Fibroblast of villous mesenchyme (primary cell): ENCODE data around the gene FNDC1. TPM values are rescaled to one million over a fixed set of nuclear protein-coding genes. Genes with fewer than 3 reads are reported as not detected.

Experiments used
- DNase-seq: peaks from one replicate; pipeline ENCODE4 v3.0.0-alpha.2; 2010; ENCODE audit warnings: low read depth
- H3K4me3 ChIP-seq: 2 replicates; pipeline ENCODE4 v1.5.1; 2011; ENCODE audit warnings: low read depth, mild to moderate bottlenecking, low read length
- total RNA-seq: library from RNA; depleted of rRNA; stranded (reverse); fragments of >200 nt; gene quantifications from 2 replicates; pipeline ENCODE4 v1.2.3, GENCODE V29; 2012
- TF ChIP-seq, protein P1 (sequence below): IDR thresholded peaks from 2 replicates; pipeline ENCODE4 v1.5.1; 2012; ENCODE audit warnings: low read depth, mild to moderate bottlenecking, low read length; ENCODE audit not compliant: insufficient read depth

The FNDC1 gene
- total RNA-seq, 1 donor: under 0.01 TPM

DNA sequence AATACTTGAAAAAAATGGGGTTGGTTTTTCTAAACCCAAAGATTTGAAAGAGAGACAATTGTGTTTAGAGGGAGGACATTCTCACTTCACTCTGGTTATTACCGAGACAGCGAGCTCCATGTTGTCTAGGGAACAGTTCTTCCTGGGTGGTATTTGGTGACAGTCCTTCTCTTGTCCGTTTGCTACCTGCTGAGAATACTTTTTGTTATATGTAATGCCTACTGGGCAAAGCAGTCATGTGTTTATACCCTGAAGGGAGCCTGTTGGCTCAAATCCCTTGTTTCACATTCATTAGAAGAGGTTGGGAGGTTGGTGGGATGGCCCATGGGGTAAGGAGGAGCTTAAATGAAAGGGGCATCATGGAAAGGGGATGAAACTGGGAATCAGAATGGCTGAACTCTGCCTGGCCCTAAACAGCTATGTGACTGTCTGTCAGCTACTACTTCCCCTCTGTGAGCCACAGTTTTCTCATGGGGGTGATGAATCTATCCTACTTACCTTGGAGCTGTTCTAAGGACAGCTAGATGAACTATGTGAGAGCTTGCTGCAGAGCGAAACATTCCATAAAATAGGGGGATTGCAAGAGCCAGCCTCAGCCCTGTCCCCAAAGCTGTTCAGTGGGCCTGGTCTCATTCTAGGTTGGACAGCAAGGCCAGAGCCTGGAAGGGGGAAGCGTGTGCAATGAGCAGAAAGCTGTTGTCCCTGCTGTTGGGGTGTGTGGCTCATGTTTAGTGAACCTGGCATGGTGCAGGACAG lies 43.5 kb downstream of the FNDC1 start:
- H3K4me3 ChIP-seq: no peak overlapping the region
- TF ChIP-seq, protein P1, sequence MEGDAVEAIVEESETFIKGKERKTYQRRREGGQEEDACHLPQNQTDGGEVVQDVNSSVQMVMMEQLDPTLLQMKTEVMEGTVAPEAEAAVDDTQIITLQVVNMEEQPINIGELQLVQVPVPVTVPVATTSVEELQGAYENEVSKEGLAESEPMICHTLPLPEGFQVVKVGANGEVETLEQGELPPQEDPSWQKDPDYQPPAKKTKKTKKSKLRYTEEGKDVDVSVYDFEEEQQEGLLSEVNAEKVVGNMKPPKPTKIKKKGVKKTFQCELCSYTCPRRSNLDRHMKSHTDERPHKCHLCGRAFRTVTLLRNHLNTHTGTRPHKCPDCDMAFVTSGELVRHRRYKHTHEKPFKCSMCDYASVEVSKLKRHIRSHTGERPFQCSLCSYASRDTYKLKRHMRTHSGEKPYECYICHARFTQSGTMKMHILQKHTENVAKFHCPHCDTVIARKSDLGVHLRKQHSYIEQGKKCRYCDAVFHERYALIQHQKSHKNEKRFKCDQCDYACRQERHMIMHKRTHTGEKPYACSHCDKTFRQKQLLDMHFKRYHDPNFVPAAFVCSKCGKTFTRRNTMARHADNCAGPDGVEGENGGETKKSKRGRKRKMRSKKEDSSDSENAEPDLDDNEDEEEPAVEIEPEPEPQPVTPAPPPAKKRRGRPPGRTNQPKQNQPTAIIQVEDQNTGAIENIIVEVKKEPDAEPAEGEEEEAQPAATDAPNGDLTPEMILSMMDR: no peak
- DNase-seq: no peak

DNA sequence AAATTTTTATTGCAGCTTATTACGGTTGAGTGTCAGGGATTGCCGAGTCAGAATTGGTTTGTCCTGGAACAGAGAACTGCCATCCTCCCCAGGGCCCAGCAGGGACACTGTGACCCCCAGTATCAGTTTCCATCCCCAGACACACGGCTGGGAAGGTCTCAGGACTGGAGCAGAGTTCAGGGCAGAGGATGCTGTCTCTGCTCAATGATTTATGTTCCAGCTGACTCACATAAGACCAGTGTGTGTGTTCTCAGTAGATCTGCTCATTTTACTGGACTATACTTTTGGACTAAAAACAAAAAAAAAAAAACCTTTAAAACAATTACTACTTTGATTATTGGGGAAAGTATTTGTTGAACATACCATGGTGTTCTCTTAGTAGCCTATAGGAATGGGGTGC lies 44.2 kb downstream of the FNDC1 start:
- TF ChIP-seq, protein P1: no peak
- DNase-seq: peak; percentile 12
- H3K4me3 ChIP-seq: no peak overlapping the region

DNA sequence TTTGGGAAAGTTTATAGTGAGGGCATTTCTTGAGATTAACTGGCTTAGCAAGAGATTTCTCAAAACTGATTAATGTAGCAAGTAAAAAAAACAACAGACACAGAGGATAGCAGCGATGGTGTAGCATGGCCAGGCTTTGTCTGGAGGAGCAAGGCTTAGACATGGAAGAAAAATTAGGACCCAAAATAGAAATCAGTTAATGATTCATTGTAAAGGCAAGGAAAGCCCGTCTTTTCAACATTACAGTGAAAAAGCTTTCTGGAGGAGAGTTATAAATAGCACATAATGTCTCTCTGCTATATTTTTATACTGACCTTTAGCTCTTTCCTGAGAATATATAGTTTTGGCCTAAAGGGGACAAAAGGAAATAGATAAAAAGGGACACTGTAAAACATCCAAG lies 45.1 kb downstream of the FNDC1 start:
- no peak overlapping the region for H3K4me3 ChIP-seq
- no peak for DNase-seq
- TF ChIP-seq, protein P1: no peak

DNA sequence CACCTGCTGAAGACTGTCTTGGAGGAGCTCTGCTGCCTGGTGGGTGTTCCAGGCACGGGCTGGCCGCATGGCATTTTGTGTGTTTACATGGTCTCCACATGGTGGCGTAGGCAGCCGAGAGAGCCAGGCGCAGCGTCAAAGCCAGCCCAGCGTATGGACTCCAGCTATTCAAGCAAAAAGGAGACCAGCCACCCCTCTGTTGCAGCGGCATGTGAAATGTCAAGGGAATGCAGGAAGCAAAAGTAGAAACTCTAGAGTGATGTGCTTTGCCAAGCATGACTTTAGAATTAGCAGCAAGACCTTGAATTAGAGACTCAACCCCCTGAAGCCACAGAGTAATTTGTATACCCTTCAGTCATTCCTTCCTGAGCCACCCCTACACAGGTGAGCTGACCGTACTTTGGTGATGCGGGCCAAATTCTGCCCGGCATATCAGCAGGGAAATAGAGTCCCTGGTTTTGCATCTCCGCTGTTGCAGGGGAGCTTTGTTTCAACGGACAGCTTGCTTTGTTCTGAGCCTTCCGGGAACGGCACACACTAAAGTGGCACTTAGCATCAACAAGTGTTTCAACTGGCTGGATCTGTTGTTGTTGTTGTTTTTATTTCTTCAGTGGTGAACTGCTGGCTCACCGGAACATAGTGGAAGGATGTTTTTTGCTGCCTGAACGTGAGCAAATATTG lies 48.5 kb downstream of the FNDC1 start:
- no peak overlapping the region for H3K4me3 ChIP-seq
- TF ChIP-seq, protein P1: peak; percentile 8
- peak; percentile 2 for DNase-seq

DNA sequence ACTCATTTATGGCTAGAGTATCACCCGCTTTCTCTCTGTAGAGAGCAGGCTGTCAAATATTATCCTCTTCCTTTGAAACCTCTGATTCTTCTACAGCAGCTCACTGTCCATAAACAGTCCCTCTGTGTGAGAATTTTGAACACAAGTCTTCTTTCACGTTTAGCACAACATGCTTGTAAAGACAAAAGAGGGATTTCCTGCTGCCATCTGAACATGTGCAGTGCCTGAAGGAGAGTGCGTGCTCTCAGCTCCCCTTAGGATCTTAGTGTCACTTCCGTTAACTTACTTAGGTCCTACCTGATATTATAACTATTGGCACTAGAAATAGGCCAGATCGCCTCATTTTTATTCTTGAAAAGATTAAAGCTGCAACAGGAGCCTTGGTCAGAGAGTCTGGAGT lies 50.9 kb downstream of the FNDC1 start:
- no peak overlapping the region for H3K4me3 ChIP-seq
- no peak for DNase-seq
- TF ChIP-seq, protein P1: no peak

DNA sequence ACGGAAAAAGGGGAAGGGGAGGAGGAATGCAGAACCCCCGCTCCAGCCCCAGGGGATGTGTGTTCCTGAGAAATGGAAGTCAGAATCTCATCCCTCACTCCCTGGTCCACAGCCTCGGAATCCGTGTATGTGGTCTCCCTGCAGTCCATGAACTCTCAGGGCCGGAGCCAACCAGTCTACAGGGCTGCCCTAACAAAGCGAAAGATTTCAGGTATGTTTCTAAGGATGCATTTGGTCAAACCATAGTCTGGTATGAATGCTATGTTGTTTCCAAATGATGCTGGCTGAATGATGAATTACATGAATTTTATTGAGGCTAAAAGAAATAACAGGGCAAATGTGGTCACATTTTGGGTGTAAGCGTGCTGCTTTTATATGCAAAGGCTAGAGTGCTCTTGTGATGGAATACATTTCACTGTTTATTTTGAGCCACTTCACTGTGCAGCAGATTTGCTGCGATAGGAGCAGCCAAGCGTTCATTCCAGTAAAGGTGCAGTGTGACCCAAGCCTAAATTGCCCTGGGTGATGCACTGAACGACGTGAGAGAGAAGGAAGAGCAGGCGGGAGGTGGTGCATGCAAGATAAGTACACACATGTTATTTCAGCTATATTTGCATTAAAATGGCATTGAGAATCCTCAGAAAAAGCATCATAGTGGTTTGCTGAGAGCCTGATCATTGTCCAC lies 52.4 kb downstream of the FNDC1 start:
- no peak overlapping the region for H3K4me3 ChIP-seq
- TF ChIP-seq, protein P1: no peak
- DNase-seq: no peak
